Naive thymus-derived CD8-positive, alpha-beta T cell (primary cell): Measurements from ENCODE around the gene SEMA3A. TPM values are rescaled to one million over a fixed set of nuclear protein-coding genes. Genes with fewer than 3 reads are reported as not detected.
"Not testable (repeated sequence)": the region's sequence is repeated elsewhere in the genome, so short reads cannot be mapped to it uniquely, and the experiment has no call there.

Experiments
- ATAC-seq, 2 donors: fragments of 150-1000 bp; cut with Tn5 transposase in 1 of 2; sonication (Bioruptor Pico), chemical (Tn5 transposase) in 1 of 2; 1 replicate in 1 of 2; 2 replicates in 1 of 2; pipeline ENCODE4 v1.10.0; 2021; ENCODE audit warnings: mild to moderate bottlenecking in 2 of 2, moderate library complexity in 2 of 2
- POLR2A ChIA-PET: fragments of 350-600 bp; sonication (Branson Sonifier 250); formaldehyde crosslinking; loops from one replicate; lab custom pipeline; 2021; ENCODE audit warnings: antibody characterized with exemption; lab: Charles Lee
- DNase-seq, 10 donors: peaks; one replicate each; pipeline versions ENCODE4 v3.0.0 to v3.0.0-alpha.2; 2020 to 2022
- H3K27ac Mint-ChIP-seq, 10 donors: one replicate each; pipeline ENCODE4 v1.8.0; 2020 to 2022; ENCODE audit warnings: mild to moderate bottlenecking in 10 of 10, mixed read lengths in 10 of 10, moderate library complexity in 4 of 10, inconsistent platforms in 1 of 10
- H3K27me3 Mint-ChIP-seq, 5 donors: one replicate each; pipeline ENCODE4 v1.8.0; 2021 to 2022; ENCODE audit warnings: mixed read lengths in 5 of 5
- H3K36me3 Mint-ChIP-seq, 3 donors: one replicate each; pipeline ENCODE4 v1.8.0; 2020 to 2022; ENCODE audit warnings: mixed read lengths in 3 of 3, mild to moderate bottlenecking in 2 of 3, inconsistent platforms in 1 of 3
- H3K4me1 Mint-ChIP-seq, 4 donors: one replicate each; pipeline ENCODE4 v1.8.0; 2021 to 2022; ENCODE audit warnings: mixed read lengths in 4 of 4
- H3K4me3 Mint-ChIP-seq, 10 donors: one replicate each; pipeline ENCODE4 v1.8.0; 2020 to 2022; ENCODE audit warnings: mild to moderate bottlenecking in 10 of 10, mixed read lengths in 10 of 10, moderate library complexity in 6 of 10, inconsistent platforms in 1 of 10
- H3K9me3 Mint-ChIP-seq, 9 donors: one replicate each; pipeline ENCODE4 v1.8.0; 2020 to 2022; ENCODE audit warnings: mixed read lengths in 9 of 9, mild to moderate bottlenecking in 3 of 9, inconsistent platforms in 1 of 9, moderate library complexity in 1 of 9
- polyA plus RNA-seq, 3 donors: library from polyadenylated mRNA; unstranded; fragments of 300-500 nt; fragmentation: Illumina TruSeq; gene quantifications; one replicate each; pipeline ENCODE4 v1.2.3, GENCODE V29; 2021
- total RNA-seq, 8 experiments: library from RNA in 2 of 8; stranded (reverse) in 2 of 8; gene quantifications; one replicate each; pipeline ENCODE4 v1.2.3 and lab custom pipeline; 2021 to 2026

The SEMA3A gene
- total RNA-seq: under 1 TPM; 0.10 to 0.30 TPM
- 1 to 10 TPM in 1 of 3 donors, under 1 TPM in 2; 0.14 to 2.7 (median 0.28) TPM for polyA plus RNA-seq
- total RNA-seq (lab: John Stamatoyannopoulos, UW): 0 to 1.0 (median 0.35) reads per million in 6 experiments

GRCh38 chr7:84194484-84195271 is at the start of gene SEMA3A:
Gene SEMA3A, minus strand, starts transcription at chr7:84194789. Its CDS starts 203 bp downstream, at chr7:84194586.
- H3K9me3 Mint-ChIP-seq: no peaks in the 10 kb centered on the region
- peaks cover 18 to 36% (median 18%) of the 10 kb centered on the region in 4 donors for H3K4me1 Mint-ChIP-seq
- H3K36me3 Mint-ChIP-seq: peaks cover 0 to 2% (median 0%) of the 10 kb centered on the region in 3 donors
- H3K27ac Mint-ChIP-seq: peak within 1 kb of the TSS; percentile 59 to 96 (median 82)
- peak within 1 kb of the TSS; percentile 92 to 98 (median 97) for H3K4me3 Mint-ChIP-seq
- peak in 6 of 10 donors; percentile 1 to 52 (median 32) for DNase-seq
- peak; percentile 70 to 72 for ATAC-seq
- H3K27me3 Mint-ChIP-seq: peaks cover 0 to 3% (median 3%) of the 10 kb centered on the region in 5 donors
- POLR2A ChIA-PET: interaction anchor here (0.7 kb wide), 1 partner anchor 11 kb away, joined by 3 read pairs; no protein-coding TSS in a partner anchor

- H3K27ac Mint-ChIP-seq, ATAC-seq, POLR2A ChIA-PET: not testable (repeated sequence)
These were observed 48.4 kb upstream of the SEMA3A start for GRCh38 chr7:84243037-84243436.

GRCh38 chr7:84238596-84238995 is 44.0 kb upstream of the SEMA3A start:
- peaks cover 0 to 17% (median 12%) of the 10 kb centered on the region in 9 donors for H3K9me3 Mint-ChIP-seq
- no peaks in the 10 kb centered on the region for H3K4me1 Mint-ChIP-seq
- H3K36me3 Mint-ChIP-seq: peaks cover 0 to 5% (median 3%) of the 10 kb centered on the region in 3 donors
- no peak overlapping the region for H3K27ac Mint-ChIP-seq
- POLR2A ChIA-PET: no interaction called here
- no peak overlapping the region for H3K4me3 Mint-ChIP-seq
- DNase-seq: no peak
- H3K27me3 Mint-ChIP-seq: peaks cover 0 to 2% (median 0%) of the 10 kb centered on the region in 5 donors
- no peak for ATAC-seq

More at GRCh38 chr7:84243037-84243436, 48.4 kb upstream of the SEMA3A start:
- not testable (repeated sequence) for DNase-seq, H3K27me3 Mint-ChIP-seq, H3K4me1 Mint-ChIP-seq, H3K4me3 Mint-ChIP-seq
- peaks cover 0 to 38% (median 21%) of the 10 kb centered on the region in 9 donors for H3K9me3 Mint-ChIP-seq
- H3K36me3 Mint-ChIP-seq: peaks cover 0 to 25% (median 8%) of the 10 kb centered on the region in 3 donors

GRCh38 chr7:84237533-84238173 is 43.1 kb upstream of the SEMA3A start:
- peaks cover 0 to 16% (median 3%) of the 10 kb centered on the region in 9 donors for H3K9me3 Mint-ChIP-seq
- H3K4me1 Mint-ChIP-seq: no peaks in the 10 kb centered on the region
- H3K27ac Mint-ChIP-seq: no peak overlapping the region
- H3K36me3 Mint-ChIP-seq: peaks cover 0 to 3% (median 0%) of the 10 kb centered on the region in 3 donors
- DNase-seq (no peak), ATAC-seq (no peak)
- no peak overlapping the region for H3K4me3 Mint-ChIP-seq
- POLR2A ChIA-PET: no interaction called here
- H3K27me3 Mint-ChIP-seq: peaks cover 0 to 2% (median 0%) of the 10 kb centered on the region in 5 donors

- ATAC-seq: no peak
- DNase-seq: no peak
- POLR2A ChIA-PET: no interaction called here
- Mint-ChIP-seq H3K4me3 (no peak overlapping the region), H3K36me3 (peaks cover 0 to 3% (median 0%) of the 10 kb centered on the region in 3 donors), H3K4me1 (no peaks in the 10 kb centered on the region), H3K27me3 (peaks cover 0 to 2% (median 0%) of the 10 kb centered on the region in 5 donors), H3K9me3 (peaks cover 0 to 11% (median 3%) of the 10 kb centered on the region in 9 donors), H3K27ac (no peak overlapping the region)
These were observed 41.8 kb upstream of the SEMA3A start for GRCh38 chr7:84236398-84236797.

GRCh38 chr7:84232646-84233045 is 38.1 kb upstream of the SEMA3A start:
- peak in 1 of 2 donors; percentile 63 for ATAC-seq
- Mint-ChIP-seq H3K4me3 (no peak overlapping the region), H3K4me1 (no peaks in the 10 kb centered on the region), H3K27ac (no peak overlapping the region), H3K9me3 (peaks cover 0 to 2% (median 0%) of the 10 kb centered on the region in 9 donors), H3K36me3 (no peaks in the 10 kb centered on the region), H3K27me3 (no peaks in the 10 kb centered on the region)
- POLR2A ChIA-PET: no interaction called here
- DNase-seq: no peak

- no peaks in the 10 kb centered on the region for H3K27me3 Mint-ChIP-seq
These were observed 36.6 kb upstream of the SEMA3A start for GRCh38 chr7:84231157-84231556.

GRCh38 chr7:84230491-84230890 is 35.9 kb upstream of the SEMA3A start:
- Mint-ChIP-seq H3K27ac (no peak overlapping the region), H3K27me3 (no peaks in the 10 kb centered on the region), H3K9me3 (peaks cover 0 to 2% (median 0%) of the 10 kb centered on the region in 9 donors), H3K4me3 (no peak overlapping the region), H3K4me1 (no peaks in the 10 kb centered on the region), H3K36me3 (no peaks in the 10 kb centered on the region)
- no peak for ATAC-seq
- POLR2A ChIA-PET: no interaction called here
- DNase-seq: no peak

More at GRCh38 chr7:84231157-84231556, 36.6 kb upstream of the SEMA3A start:
- Mint-ChIP-seq H3K36me3 (no peaks in the 10 kb centered on the region), H3K4me3 (no peak overlapping the region), H3K27ac (no peak overlapping the region), H3K4me1 (no peaks in the 10 kb centered on the region), H3K9me3 (peaks cover 0 to 2% (median 0%) of the 10 kb centered on the region in 9 donors)
- POLR2A ChIA-PET: no interaction called here
- DNase-seq (no peak), ATAC-seq (no peak)

- Mint-ChIP-seq H3K27me3 (no peaks in the 10 kb centered on the region), H3K36me3 (no peaks in the 10 kb centered on the region), H3K9me3 (peaks cover 0 to 2% (median 0%) of the 10 kb centered on the region in 9 donors), H3K4me3 (no peak overlapping the region), H3K27ac (no peak overlapping the region), H3K4me1 (no peaks in the 10 kb centered on the region)
- POLR2A ChIA-PET: no interaction called here
- ATAC-seq (no peak), DNase-seq (no peak)
These were observed 33.9 kb upstream of the SEMA3A start for GRCh38 chr7:84228526-84228925.

- H3K36me3 Mint-ChIP-seq: no peaks in the 10 kb centered on the region
- POLR2A ChIA-PET: no interaction called here
- no peak for DNase-seq
- no peak overlapping the region for H3K4me3 Mint-ChIP-seq
- no peak for ATAC-seq
- no peak overlapping the region for H3K27ac Mint-ChIP-seq
- H3K9me3 Mint-ChIP-seq: peaks cover 0 to 2% (median 0%) of the 10 kb centered on the region in 9 donors
- no peaks in the 10 kb centered on the region for H3K4me1 Mint-ChIP-seq
- no peaks in the 10 kb centered on the region for H3K27me3 Mint-ChIP-seq
These were observed 32.2 kb upstream of the SEMA3A start for GRCh38 chr7:84226759-84227158.

- H3K9me3 Mint-ChIP-seq: no peaks in the 10 kb centered on the region
- H3K4me1 Mint-ChIP-seq: peaks cover 0 to 4% (median 0%) of the 10 kb centered on the region in 4 donors
- no peak overlapping the region for H3K27ac Mint-ChIP-seq
- H3K4me3 Mint-ChIP-seq: no peak overlapping the region
- H3K27me3 Mint-ChIP-seq: no peaks in the 10 kb centered on the region
- POLR2A ChIA-PET: no interaction called here
- H3K36me3 Mint-ChIP-seq: no peaks in the 10 kb centered on the region
- ATAC-seq (no peak), DNase-seq (no peak)
These were observed 29.9 kb upstream of the SEMA3A start for GRCh38 chr7:84224505-84224904.

- H3K4me3 Mint-ChIP-seq: no peak overlapping the region
- H3K27me3 Mint-ChIP-seq: no peaks in the 10 kb centered on the region
- no peak overlapping the region for H3K27ac Mint-ChIP-seq
- H3K4me1 Mint-ChIP-seq: peaks cover 0 to 4% (median 0%) of the 10 kb centered on the region in 4 donors
- no peak for DNase-seq
- H3K9me3 Mint-ChIP-seq: peaks cover 0 to 4% (median 0%) of the 10 kb centered on the region in 9 donors
- POLR2A ChIA-PET: no interaction called here
- H3K36me3 Mint-ChIP-seq: no peaks in the 10 kb centered on the region
- no peak for ATAC-seq
These were observed 24.7 kb upstream of the SEMA3A start for GRCh38 chr7:84219310-84219709.

GRCh38 chr7:84218681-84219080 is 24.1 kb upstream of the SEMA3A start:
- Mint-ChIP-seq H3K9me3 (peaks cover 0 to 4% (median 0%) of the 10 kb centered on the region in 9 donors), H3K36me3 (no peaks in the 10 kb centered on the region), H3K4me1 (peaks cover 0 to 4% (median 0%) of the 10 kb centered on the region in 4 donors), H3K4me3 (no peak overlapping the region), H3K27me3 (no peaks in the 10 kb centered on the region), H3K27ac (no peak overlapping the region)
- DNase-seq: no peak
- ATAC-seq: no peak
- POLR2A ChIA-PET: no interaction called here
